GM21390 (cell line): ENCODE measurements around the gene WDR86.

Experiments used
- ATAC-seq: cut with Tn5 transposase; IDR thresholded peaks from one replicate; pipeline ENCODE4 v1.9.1; 2021; ENCODE audit not compliant: unreplicated experiment

WDR86 gene

GRCh38 chr7:151392002-151392401 is 17.8 kb downstream of the WDR86 start:
- no peak for ATAC-seq

DNA sequence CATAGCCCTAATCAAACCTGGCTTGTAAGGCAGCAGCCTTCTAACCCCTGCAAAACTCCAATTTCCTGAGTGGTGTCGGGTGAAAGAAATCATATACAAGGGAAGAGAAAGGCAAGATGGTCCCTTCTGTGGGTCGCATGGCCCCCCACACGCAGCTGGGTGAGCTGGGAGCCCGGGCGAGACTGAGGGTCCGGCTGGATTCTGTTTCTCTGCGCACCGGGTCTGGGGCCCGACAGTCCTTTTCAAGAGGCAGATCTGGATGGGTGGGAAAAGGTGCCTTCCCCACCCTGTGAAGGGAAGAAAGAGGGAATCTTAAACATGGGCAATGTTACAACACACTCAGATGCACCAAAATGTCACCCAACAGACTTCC is 18.5 kb downstream of the WDR86 start:
- ATAC-seq: no peak

DNA sequence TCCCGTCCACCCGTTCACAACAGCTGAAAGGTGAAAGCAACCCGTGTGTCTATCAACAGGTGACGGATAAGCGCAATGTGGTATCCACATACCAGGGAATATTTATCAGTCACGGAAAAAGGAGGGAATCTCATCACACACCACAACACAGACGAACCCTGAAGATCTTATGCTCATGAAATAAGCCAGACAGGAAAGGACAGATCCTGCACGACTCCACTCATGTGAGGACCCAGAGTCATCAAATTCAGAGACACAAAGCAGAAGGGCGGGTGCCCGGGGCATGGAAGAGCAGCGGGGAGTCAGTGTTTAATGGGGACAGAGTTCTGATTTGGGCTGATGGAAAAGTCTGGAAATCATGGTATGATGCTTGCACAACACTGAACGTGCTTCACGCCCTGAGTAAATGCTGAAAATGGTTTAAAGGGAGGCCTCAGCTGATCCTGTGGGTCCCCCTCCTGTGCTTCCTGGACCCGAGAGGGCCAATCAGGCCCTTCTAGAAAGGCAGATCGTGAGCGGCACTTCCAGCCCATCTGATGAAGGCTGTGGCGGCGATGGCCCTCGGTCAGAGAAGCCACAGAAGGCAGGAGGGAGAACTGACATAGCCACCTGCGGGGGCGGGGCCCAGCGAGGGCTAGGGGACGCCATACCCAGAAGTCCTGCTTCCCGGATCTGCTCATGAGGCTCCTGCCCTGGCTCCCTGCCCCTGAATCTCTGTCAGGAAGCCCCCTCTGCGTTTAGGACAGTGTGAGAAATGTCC is 19.1 kb downstream of the WDR86 start:
- no peak for ATAC-seq

- no peak for ATAC-seq
Observed at GRCh38 chr7:151389768-151390597, 19.9 kb downstream of the WDR86 start.

- ATAC-seq: no peak
Observed at GRCh38 chr7:151389096-151389767, 20.6 kb downstream of the WDR86 start.

GRCh38 chr7:151388430-151388829 is 21.4 kb downstream of the WDR86 start:
- ATAC-seq: no peak

DNA sequence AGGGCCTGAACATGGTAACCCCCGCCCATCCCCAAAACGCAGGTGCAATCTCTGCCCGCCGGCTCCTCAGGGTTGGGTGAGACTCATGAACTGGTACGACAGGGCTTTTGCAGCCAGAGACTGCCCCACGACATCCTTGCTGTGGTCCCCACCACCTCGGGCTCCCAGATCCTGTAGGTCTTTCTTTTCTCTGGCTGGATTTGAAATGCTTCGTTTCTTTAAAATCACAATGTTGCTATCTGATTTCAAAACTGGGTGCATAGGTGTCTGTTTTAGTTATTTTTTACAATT is 21.9 kb downstream of the WDR86 start:
- no peak for ATAC-seq

- no peak for ATAC-seq
Observed at GRCh38 chr7:151387161-151388006, 22.5 kb downstream of the WDR86 start.

GRCh38 chr7:151386301-151387160 is 23.3 kb downstream of the WDR86 start:
- no peak for ATAC-seq

DNA sequence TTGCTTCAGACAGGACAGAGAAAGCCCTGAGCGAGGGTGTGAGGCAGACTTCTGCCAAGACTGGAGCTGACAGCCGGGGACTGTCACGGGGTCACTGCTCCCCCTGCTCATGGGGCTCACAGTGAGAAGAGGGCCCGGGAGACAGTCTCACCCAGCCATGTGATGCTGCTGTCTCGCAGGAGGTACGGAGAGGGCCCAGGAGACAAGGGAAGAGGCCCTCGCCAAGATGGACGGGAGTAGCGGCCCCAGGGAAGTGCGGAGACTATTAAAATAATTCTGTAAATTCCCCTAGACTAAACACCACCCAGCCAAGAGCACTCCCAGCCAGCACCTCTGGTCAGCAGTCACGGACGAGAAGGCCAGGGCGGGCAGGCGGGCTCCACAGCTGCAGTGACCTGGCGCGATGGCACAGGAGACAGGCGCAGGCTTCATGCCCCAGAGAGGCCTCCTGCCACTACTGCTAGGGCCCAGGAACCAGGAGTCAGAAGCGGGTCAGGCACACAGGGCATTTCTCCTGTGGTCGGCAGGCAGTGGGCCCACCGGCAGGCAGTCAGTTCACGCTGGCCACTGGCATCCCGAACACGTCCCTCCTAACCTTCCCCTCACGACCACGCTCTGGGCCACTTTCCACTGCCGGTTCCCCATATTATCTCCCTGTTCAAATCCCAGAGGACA is 24.1 kb downstream of the WDR86 start:
- ATAC-seq: no peak

DNA sequence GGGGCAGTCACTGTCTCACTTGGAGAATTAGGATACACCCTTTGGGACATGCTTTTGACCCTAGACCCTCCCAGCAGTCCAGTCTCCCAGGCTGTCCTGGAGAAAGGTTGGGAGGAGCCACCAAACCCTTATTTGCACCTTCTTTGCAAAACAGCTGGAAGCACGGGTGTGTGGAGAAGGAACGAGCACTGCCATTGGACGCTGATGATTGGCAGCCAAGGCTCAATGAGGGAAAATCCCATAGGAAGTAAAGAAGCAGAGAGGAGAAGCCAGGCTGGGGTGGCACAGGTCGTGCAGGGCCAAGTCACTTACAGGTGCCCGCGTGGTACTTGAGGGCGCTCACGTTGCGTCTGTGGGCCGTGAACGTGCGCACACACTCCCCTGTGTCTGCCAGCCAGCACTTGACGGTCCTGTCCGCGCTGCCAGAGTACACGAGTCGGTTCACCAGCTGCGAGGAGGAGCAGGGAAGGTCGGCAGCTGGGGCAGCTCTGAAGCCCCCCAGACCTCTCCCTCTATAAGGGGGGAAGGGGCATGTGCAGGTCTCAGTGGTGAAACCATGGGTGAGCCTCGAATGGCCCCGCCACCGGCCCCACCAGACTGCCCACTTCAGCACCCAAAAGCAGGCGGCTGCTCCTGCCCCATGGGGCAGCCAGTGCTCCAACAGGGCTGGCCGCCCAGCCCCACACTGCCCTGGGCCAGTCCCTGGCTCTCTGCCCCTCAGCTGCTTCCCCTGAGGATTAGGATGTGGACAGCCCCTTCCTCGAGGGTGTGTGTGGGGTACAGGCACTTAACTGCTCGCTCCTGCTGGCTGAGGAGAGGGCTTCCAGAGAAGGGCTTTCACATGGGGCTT is 24.8 kb downstream of the WDR86 start:
- ATAC-seq: no peak

GRCh38 chr7:151384352-151384697 is 25.5 kb downstream of the WDR86 start:
- ATAC-seq: no peak

- no peak for ATAC-seq
Observed at GRCh38 chr7:151383638-151384351, 26.0 kb downstream of the WDR86 start.

DNA sequence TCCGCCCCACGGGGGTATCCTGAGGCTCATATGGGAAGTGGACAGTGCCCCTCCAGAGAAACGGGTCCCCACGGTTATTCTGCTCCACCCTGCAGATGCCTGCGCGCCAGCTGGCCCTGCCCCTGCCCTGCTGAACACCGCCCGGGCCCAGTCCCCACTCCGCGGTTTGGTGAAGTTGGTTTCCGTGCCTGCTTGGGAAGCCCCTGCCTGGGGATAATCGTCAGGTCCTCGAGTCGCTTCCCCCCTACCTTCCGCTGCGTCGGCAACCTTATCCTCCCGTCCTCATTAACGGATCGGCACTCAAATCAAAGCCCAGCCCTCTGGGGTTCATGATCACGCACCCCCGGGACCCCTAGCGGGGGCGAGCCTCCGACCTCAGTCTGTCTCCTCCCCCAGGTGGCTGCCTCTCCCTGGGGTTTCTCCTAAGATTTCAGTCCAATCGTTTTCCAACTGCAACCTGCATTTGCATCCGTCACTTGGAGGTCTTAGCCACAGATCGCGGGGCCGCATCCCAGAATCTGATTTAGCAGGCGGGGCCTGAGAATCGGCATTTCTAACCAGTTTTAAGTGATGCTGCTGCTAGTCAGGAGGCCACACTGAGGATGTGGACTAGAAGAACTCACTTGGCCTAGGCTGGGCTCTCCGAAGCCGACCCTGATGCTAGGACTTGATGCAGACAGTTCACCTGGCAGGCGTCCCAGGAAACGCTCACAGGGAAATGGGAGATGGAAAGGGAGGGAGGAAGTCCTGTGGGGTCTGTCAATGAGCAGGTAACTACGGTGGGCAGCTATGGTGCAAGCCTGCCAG is 27.6 kb downstream of the WDR86 start:
- ATAC-seq: no peak

GRCh38 chr7:151381348-151382078 is 28.3 kb downstream of the WDR86 start:
- ATAC-seq: no peak

GRCh38 chr7:151381098-151381347 is 28.8 kb downstream of the WDR86 start:
- no peak for ATAC-seq
